Stimulated activated CD8-positive, alpha-beta memory T cell treated with anti-CD3 and anti-CD28 coated beads, Interleukin-12 subunit alpha, Interleukin-12 subunit beta, amount 100 ng/mL, for 1 hour (primary cell): ENCODE measurements around the gene DHRS7B.
"Not testable (repeated sequence)": the region's sequence is repeated elsewhere in the genome, so short reads cannot be mapped to it uniquely, and the experiment has no call there.

Experiments used
- DNase-seq: peaks from one replicate; pipeline ENCODE4 v3.0.0-alpha.2; 2020; ENCODE audit warnings: low read depth

The DHRS7B gene

GRCh38 chr17:21126645-21127508, at the start of gene DHRS7B:
DHRS7B (plus strand) TSS chr17:21126964; CDS start chr17:21126972, 8 bp downstream.
- DNase-seq = peak; percentile 97

- no peak for DNase-seq
Measured at GRCh38 chr17:21077281-21077680, 49.5 kb upstream of the DHRS7B start.

DNA sequence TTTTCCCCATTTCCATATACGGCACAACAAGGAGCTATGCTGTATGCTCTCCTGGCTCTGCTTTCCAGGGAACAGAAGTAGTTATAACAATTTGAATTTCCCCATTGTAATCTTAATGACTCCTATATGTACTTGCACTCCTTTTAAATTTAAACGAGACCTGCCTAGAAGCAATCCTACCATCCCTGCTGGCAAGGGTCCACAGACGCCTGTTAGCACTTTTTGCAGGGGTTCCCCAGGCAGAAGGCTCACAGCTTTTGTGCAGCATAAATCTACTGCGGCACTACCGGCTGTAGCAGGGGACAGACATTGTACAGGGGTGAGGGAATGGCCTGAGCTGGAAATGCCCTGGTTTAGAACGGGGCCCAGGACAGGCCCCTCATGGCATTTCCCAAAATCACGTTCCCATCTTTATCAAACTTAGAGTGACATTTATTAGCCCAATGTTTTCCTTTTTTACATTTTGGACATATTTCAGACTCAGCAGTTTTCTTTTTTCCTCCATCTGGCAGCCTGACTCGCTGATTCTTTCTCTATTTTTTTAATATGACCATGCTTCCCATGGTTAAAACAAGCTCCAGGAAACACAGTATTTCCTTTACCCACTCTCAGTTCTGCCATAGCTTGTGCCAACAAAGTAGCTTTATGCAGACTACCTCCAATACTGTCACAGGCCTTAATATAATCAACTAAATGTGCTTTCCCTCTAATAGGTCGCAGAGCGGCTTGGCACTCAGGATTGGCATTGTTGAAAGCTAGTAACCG, 48.6 kb upstream of the DHRS7B start:
- no peak for DNase-seq

GRCh38 chr17:21079196-21079595, 47.6 kb upstream of the DHRS7B start:
- DNase-seq = no peak

DNA sequence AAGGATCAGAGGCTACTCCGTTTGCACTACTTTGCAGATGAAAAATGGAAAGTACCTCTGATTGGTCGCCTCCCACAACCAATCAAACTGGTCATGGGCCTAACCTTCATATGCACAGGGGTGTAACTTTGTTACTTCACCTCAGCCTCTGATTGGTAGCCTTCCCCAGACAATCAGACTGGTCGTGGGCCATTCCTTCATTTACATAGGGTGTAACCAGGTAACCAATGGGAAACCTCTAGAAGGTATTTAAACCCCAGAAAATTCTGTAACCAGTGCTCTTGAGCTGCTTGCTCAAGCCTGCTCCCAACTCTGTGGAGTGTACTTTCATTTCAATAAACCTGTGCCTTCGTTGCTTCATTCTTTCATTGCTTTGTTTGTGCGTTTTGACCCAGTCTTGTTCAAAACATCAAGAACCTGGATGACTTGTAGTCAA, 44.7 kb upstream of the DHRS7B start:
- no peak for DNase-seq

DNA sequence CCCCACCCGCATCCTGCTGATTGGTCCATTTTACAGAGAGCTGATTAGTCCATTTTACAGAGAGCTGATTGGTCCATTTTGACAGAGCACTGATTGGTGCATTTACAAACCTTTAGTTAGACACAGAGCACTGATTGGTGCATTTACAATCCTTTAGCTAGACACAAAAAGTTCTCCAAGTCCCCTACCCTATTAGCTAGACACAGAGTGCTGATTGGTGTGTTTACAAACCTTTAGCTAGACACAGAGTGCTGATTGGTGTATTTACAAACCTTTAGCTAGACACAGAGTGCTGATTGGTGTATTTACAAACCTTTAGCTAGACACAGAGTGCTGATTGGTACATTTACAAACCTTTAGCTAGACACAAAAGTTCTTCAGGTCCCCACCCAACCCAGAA, 41.5 kb upstream of the DHRS7B start:
- DNase-seq = not testable (repeated sequence)

GRCh38 chr17:21085707-21086106, 41.1 kb upstream of the DHRS7B start:
- no peak for DNase-seq

DNA sequence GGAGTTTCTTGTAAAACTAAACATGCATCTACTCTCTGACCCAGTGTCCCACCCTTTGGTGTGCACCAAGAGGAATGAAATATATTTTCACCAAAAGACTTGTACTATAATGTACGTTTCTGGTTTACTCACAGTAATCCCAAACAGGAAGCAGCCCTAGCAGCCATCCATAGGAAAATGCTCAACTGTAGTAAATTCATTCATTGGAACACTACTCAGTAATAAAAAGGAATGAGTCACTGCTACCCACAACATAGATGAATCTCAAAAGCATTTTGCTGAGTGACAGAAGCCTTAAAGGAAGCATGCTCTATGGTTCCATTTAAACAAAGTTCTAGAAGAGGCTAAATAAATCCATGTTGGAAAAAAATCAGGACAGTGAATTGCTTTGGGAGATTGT, 37.6 kb upstream of the DHRS7B start:
- DNase-seq = no peak

DNA sequence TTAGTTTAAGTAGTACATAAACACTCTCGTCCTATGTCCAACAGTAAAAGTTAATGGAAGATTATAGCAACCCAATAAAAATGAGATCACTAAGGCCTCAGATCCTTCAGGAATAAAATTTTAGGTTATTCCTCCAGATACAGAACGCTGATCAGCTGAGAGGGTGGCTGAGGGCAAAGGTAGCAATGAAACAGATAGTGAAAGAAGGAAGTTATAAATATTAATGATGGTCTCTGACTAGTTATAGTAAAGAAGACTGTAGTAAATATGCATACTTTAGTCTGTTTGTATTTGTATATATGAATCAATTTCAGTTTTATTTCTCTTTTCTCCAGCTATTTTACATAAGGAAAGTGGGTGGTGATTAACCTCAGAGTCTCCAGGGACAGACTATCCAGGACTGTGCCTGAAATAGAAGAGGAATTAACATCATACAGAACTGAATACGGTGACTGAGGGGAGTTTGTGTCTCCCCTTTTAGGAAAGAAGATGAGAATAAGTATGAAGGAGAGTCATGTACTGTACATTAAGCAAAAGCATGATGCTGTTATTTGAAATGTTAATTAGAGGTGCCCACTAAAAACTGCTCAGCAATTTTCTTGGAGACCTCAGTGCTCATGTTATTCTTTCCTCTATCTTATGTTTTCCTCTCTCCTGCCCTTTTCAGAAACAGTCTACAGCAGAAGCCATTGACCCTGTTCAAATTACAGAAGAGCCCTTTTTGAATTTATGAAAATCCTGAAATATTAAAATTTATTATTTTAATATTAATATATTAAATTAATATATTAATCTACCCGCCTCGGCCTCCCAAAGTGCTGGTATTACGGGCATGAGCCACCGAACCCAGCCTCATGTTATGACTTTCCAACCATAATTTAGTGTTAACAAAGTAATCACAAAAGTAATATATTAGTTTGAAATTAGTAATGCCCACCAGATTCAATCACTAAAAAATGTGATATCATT, 36.5 kb upstream of the DHRS7B start:
- no peak for DNase-seq

- DNase-seq = no peak
Measured at GRCh38 chr17:21090902-21091618, 35.7 kb upstream of the DHRS7B start.

DNA sequence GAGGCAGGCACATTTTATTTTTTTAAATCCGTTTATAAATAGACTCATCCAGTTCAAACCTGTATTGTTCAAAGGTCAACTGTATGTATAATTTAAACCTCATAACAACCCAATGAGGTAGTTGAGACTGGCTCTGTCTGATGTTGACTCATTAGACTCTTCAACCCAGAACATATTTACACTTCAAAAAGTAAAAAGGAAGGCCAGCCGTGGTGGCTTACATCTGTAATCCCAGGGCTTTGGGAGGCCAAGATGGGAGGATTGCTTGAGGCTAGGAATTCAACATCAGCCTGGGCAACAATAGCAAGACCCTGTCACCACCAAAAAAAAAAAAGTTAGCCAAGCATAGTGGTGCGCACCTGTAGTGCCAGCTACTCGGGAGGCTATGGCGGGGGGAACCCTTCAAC, 32.5 kb upstream of the DHRS7B start:
- no peak for DNase-seq

- DNase-seq = no peak
Measured at GRCh38 chr17:21095735-21096134, 31.0 kb upstream of the DHRS7B start.

DNA sequence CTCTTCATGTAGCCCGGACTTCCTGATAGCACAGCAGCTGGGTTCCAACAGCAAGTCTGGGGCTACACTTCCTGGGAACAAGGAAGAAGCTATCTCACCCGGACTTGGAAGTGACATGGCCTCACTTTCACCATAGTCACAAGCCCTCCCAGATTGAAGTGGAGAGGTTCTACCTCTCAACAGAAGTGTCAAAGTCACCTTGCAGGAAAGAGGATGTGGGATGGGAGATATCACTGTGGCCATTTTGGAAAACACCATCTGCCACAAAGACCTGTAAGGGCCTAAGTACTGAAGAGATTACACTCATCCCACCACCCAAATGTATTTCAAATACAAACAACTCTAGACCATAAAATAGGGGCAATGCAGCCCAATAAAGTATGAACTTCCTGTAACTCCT, 29.9 kb upstream of the DHRS7B start:
- DNase-seq = no peak

DNA sequence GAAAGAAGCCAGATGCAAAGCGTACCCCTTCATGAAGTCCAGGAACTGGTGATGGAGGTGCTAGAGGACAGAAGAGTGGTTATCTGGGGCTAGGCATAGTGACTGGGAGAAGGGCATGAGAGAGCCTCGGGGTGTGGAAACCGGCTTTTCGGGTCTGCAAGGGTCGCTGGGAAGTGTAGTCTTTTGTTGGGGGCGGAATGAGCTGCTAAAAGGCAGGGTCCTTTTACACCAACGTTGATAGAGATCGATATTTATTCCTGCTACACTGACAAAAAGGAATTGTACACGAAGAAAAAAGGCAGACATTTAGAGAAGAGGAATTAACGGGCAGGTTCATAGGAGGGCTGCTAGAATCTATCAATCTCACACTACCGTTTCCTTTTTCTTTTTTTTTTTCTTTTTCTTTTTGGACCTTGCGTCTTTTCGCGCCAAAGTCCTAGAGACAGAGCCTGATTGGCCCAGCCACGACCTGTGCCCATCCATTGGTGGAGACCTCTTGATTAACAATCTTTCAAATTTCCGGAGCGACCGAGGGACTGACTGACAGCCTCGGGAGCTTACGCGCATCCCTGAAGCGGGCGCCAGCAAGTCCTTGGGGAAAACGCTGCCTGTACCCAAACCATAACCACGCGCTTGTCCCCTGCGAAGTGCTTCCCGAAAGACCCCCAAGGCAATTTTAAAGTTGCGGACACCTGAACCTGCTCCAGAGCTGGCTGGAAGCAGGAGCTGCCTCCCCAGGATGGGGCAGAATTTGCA, 27.7 kb upstream of the DHRS7B start:
- peak; percentile 40 for DNase-seq

DNA sequence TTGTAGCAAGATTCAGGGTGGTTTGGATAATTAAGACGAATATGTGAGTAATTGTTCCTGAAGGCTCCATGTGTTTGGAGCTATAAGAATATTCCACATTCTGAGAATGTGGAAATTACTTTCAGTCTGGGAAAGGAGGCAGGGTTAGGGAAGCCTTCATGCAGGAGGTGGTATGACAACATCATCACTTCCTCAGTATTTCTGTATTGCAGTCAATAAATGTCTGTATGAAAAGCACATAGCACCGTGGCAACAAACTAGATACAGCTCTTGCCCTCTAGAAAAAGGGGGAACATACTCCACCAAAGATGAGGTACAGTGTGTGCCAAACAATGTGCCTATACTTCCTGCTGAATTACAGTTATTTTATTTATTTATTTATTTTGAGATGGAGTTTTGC, 26.1 kb upstream of the DHRS7B start:
- no peak for DNase-seq

- DNase-seq = no peak
Measured at GRCh38 chr17:21104608-21105007, 22.2 kb upstream of the DHRS7B start.

DNA sequence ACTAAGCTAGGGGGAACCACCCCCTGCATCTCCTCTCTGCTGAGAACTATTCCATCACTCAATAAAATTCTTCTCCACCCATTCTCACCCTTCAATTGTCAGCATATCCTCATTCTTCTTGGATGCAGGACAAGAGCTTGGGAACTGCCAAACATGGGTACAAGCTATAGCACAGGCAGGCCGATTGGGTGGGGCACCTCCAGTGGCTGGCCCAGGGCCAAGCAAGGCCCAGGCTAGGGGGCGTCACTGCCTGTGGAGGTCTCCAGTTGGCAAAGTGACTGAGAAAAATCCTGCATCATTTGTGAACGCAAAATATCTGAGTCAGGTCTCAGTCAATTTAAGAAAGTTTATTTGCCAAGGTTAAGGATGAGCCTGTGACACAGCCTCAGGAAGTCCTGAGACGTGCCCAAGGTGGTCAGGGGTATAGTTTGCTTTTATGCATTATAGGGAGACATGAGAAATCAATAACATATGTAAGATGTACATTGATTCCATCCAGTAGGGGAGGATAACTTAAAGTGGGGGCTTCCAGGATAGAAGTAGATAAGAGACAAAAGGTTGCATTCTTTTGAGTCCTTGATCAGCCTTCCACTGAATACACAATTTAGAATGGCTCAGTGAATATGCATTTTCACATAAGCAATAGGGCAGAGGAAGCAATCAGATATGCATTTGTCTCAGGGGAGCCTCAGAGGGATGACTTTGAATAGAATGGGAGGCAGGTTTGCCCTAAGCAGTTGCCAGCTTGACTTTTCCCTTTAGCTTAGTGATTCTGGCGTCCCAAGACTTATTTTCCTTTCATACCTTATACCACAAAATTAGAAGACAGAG, 21.5 kb upstream of the DHRS7B start:
- no peak for DNase-seq

GRCh38 chr17:21106316-21106715, 20.4 kb upstream of the DHRS7B start:
- no peak for DNase-seq

GRCh38 chr17:21107067-21107650, 19.6 kb upstream of the DHRS7B start:
- DNase-seq = not testable (repeated sequence)
